Measurements from ENCODE around the gene AKR1C1. TPM values are rescaled to one million over a fixed set of nuclear protein-coding genes. Genes with fewer than 3 reads are reported as not detected.
"Not testable (repeated sequence)": the region's sequence is repeated elsewhere in the genome, so short reads cannot be mapped to it uniquely, and the experiment has no call there.

AKR1C1 gene
- total RNA-seq, 4 donors from 2014 or later, result 10.0 to 29.7 (median 13.8) TPM

DNA sequence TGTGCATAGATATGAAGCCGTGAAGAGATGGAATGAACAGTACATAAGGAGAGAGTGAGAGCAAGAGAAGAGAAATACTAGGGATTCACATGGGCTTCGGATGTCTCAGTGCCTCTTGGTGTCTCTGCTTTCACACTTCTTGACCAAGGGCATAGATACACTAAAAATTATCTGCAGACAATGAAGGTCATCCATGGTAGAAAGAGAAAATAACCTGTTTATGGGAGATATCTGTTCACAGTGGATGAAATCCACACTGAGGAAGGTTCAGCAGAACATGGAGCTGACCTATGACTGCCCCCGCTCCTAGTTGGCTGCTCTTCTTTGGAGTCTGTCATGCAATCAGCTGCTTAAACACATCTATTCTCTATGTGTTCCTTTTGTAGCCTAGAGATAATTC lies 6.1 kb downstream of the AKR1C1 start:
- H3K36me3 ChIP-seq, H3K4me1 ChIP-seq, H3K27me3 ChIP-seq, DNase-seq, H3K27ac ChIP-seq, H3K9me3 ChIP-seq, H3K4me3 ChIP-seq: not testable (repeated sequence)

- not testable (repeated sequence) for H3K36me3 ChIP-seq, DNase-seq, H3K9me3 ChIP-seq, H3K27ac ChIP-seq, H3K27me3 ChIP-seq, H3K4me3 ChIP-seq, H3K4me1 ChIP-seq
These were observed 7.1 kb downstream of the AKR1C1 start for GRCh38 chr10:4970362-4970761.

DNA sequence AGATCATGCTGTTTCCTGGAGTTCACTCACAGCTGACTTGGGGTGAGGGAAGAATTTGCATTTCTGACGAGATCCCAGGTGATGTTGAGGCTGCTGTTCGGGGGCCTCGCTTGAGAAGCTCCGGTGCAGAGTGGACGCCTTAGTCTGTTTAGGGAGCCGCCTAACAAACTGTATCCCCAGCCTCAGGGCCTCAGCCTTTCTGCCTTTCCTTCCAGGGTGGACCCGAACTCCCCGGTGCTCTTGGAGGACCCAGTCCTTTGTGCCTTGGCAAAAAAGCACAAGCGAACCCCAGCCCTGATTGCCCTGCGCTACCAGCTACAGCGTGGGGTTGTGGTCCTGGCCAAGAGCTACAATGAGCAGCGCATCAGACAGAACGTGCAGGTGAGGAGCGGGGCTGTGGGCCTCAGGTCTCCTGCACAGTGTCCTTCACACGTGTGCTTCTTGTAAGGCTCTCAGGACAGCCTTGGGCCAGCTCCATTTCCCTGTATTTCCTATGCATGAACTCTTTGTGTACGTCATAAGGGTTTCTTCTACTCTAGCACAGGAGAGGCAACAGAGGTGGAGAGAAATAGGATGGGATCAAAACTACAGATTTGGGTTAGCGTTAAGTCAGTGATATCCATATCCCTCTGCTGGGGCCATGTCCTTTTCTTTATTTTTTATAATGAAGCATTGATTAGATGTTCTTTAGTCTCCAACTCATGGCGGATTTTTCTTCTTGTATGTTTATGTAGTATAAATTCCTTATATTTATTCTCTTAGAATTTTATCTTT lies 9.3 kb downstream of the AKR1C1 start:
- H3K4me1 ChIP-seq, H3K36me3 ChIP-seq, DNase-seq, H3K4me3 ChIP-seq, H3K27ac ChIP-seq, H3K27me3 ChIP-seq, H3K9me3 ChIP-seq: not testable (repeated sequence)

DNA sequence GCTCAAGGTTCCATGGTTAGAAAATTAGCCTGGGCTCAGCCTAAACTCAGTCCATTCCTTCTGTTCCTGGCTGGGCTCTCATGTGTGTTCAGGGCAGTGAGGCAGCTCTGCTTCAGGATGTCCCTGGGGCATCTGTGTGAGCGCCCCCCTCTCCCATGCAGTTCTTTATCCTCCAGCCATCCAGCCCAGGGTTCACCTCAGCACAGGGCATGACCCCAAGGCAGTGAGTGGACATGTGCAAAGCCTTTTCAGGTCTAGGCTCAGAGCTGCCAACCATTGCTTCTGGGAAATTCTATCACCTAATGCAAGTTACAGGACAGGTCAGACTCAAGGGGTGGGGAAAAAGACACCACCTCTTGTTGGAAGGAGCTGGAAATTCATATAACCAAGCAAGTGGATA lies 10.1 kb downstream of the AKR1C1 start:
- not testable (repeated sequence) for H3K36me3 ChIP-seq, H3K4me1 ChIP-seq, H3K9me3 ChIP-seq, H3K27ac ChIP-seq, DNase-seq, H3K4me3 ChIP-seq, H3K27me3 ChIP-seq

DNA sequence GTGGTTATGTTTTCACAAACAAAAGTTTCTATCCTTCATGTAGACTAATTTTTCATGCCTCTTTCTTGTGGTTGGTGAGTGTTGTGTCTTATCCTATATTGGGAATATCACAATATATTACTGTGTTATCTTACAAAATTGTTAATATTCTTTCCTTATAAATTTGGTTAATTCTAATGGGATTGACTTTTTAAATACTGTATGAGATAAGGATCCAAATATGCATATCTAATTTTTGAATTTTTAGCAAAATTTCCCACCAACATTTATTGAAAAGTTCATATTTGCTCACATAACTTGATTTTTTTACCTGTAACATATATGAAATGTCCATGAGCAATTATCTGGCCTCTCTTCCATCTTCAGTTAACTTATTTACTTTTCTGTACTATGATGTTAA lies 11.2 kb downstream of the AKR1C1 start:
- DNase-seq, H3K9me3 ChIP-seq, H3K4me1 ChIP-seq, H3K27me3 ChIP-seq, H3K27ac ChIP-seq, H3K36me3 ChIP-seq, H3K4me3 ChIP-seq: not testable (repeated sequence)

- TF ChIP-seq, protein P1, sequence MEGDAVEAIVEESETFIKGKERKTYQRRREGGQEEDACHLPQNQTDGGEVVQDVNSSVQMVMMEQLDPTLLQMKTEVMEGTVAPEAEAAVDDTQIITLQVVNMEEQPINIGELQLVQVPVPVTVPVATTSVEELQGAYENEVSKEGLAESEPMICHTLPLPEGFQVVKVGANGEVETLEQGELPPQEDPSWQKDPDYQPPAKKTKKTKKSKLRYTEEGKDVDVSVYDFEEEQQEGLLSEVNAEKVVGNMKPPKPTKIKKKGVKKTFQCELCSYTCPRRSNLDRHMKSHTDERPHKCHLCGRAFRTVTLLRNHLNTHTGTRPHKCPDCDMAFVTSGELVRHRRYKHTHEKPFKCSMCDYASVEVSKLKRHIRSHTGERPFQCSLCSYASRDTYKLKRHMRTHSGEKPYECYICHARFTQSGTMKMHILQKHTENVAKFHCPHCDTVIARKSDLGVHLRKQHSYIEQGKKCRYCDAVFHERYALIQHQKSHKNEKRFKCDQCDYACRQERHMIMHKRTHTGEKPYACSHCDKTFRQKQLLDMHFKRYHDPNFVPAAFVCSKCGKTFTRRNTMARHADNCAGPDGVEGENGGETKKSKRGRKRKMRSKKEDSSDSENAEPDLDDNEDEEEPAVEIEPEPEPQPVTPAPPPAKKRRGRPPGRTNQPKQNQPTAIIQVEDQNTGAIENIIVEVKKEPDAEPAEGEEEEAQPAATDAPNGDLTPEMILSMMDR (IDR thresholded peaks at IDR 0.05), result no peak
- TF ChIP-seq POLR2A (IDR thresholded peaks at IDR 0.05), result no peak
- Histone ChIP-seq H3K27me3 (no peaks in the 10 kb centered on the region), H3K9me3 (no peaks in the 10 kb centered on the region), H3K4me1 (no peaks in the 10 kb centered on the region), H3K27ac (no peak overlapping the region), H3K4me3 (no peak overlapping the region), H3K36me3 (no peaks in the 10 kb centered on the region)
- DNase-seq, result no peak
These were observed 13.8 kb downstream of the AKR1C1 start for GRCh38 chr10:4977025-4977424.

- Histone ChIP-seq H3K27me3 (no peaks in the 10 kb centered on the region), H3K4me3 (no peak overlapping the region), H3K9me3 (no peaks in the 10 kb centered on the region), H3K4me1 (no peaks in the 10 kb centered on the region), H3K27ac (no peak overlapping the region), H3K36me3 (no peaks in the 10 kb centered on the region)
- DNase-seq, result no peak
- TF ChIP-seq, protein P1 (IDR thresholded peaks at IDR 0.05), result no peak
- TF ChIP-seq POLR2A (IDR thresholded peaks at IDR 0.05), result no peak
These were observed 15.7 kb downstream of the AKR1C1 start for GRCh38 chr10:4978870-4979269.

GRCh38 chr10:4980793-4981192 lies 17.6 kb downstream of the AKR1C1 start:
- TF ChIP-seq, protein P1 (IDR thresholded peaks at IDR 0.05), result no peak
- no peak for TF ChIP-seq POLR2A (IDR thresholded peaks at IDR 0.05)
- Histone ChIP-seq H3K27ac (no peak overlapping the region), H3K27me3 (no peaks in the 10 kb centered on the region), H3K9me3 (no peaks in the 10 kb centered on the region), H3K4me1 (no peaks in the 10 kb centered on the region), H3K36me3 (no peaks in the 10 kb centered on the region), H3K4me3 (no peak overlapping the region)
- no peak for DNase-seq
